CD4-positive, alpha-beta T cell treated with Interleukin-6 at 100 ng/mL for 8 hours (primary cell): Measurements from ENCODE around the gene NEURL3.
"Not testable (repeated sequence)": the region's sequence is repeated elsewhere in the genome, so short reads cannot be mapped to it uniquely, and the experiment has no call there.

Experiments
- DNase-seq: peaks from one replicate; pipeline ENCODE4 v3.0.0-alpha.2; 2020; ENCODE audit warnings: mixed read lengths, low spot score

The NEURL3 gene

GRCh38 chr2:96485350-96485749, 19.8 kb downstream of the NEURL3 start:
- DNase-seq = no peak

- DNase-seq = no peak
Measured at GRCh38 chr2:96484091-96484490, 21.1 kb downstream of the NEURL3 start.

GRCh38 chr2:96477458-96477857, 27.7 kb downstream of the NEURL3 start:
- no peak for DNase-seq

GRCh38 chr2:96471772-96472171, 33.4 kb downstream of the NEURL3 start:
- no peak for DNase-seq

GRCh38 chr2:96470636-96471035, 34.5 kb downstream of the NEURL3 start:
- peak; percentile 29 for DNase-seq

GRCh38 chr2:96470109-96470508, 35.0 kb downstream of the NEURL3 start:
- DNase-seq = no peak

GRCh38 chr2:96468904-96469303, 36.3 kb downstream of the NEURL3 start:
- DNase-seq = no peak

GRCh38 chr2:96464651-96465050, 40.5 kb downstream of the NEURL3 start:
- no peak for DNase-seq

- DNase-seq = no peak
Measured at GRCh38 chr2:96464061-96464460, 41.1 kb downstream of the NEURL3 start.

- DNase-seq = no peak
Measured at GRCh38 chr2:96463119-96463518, 42.0 kb downstream of the NEURL3 start.

- not testable (repeated sequence) for DNase-seq
Measured at GRCh38 chr2:96461616-96462015, 43.5 kb downstream of the NEURL3 start.

GRCh38 chr2:96452053-96452452, 53.1 kb downstream of the NEURL3 start:
- no peak for DNase-seq

GRCh38 chr2:96449637-96450036, 55.5 kb downstream of the NEURL3 start:
- no peak for DNase-seq

GRCh38 chr2:96449174-96449573, 56.0 kb downstream of the NEURL3 start:
- no peak for DNase-seq

GRCh38 chr2:96447726-96448125, 57.4 kb downstream of the NEURL3 start:
- DNase-seq = no peak
